ENCODE data around the gene BGN.

Gene BGN

GRCh38 chrX:153546386-153546785 is 51.6 kb downstream of the BGN start:
- Histone ChIP-seq H3K9me3 (ENCODE audit: control insufficient read depth, insufficient read depth, low read length) (no peaks in the 10 kb centered on the region), H3K4me3 (ENCODE audit: low read depth, low read length) (no peak overlapping the region), H3K9ac (ENCODE audit: low read depth, low read length) (no peak overlapping the region), H3K36me3 (ENCODE audit: control insufficient read depth, insufficient read depth, low read length) (no peaks in the 10 kb centered on the region), H3K4me1 (ENCODE audit: control insufficient read depth, insufficient read depth, low read length) (no peaks in the 10 kb centered on the region), H3K27me3 (ENCODE audit: control insufficient read depth, insufficient read depth, low read length) (no peaks in the 10 kb centered on the region)

GRCh38 chrX:153547195-153547594 is 52.4 kb downstream of the BGN start:
- Histone ChIP-seq H3K27me3 (ENCODE audit: control insufficient read depth, insufficient read depth, low read length) (no peaks in the 10 kb centered on the region), H3K36me3 (ENCODE audit: control insufficient read depth, insufficient read depth, low read length) (no peaks in the 10 kb centered on the region), H3K9me3 (ENCODE audit: control insufficient read depth, insufficient read depth, low read length) (no peaks in the 10 kb centered on the region), H3K4me1 (ENCODE audit: control insufficient read depth, insufficient read depth, low read length) (no peaks in the 10 kb centered on the region), H3K4me3 (ENCODE audit: low read depth, low read length) (no peak overlapping the region), H3K9ac (ENCODE audit: low read depth, low read length) (no peak overlapping the region)

- Histone ChIP-seq H3K27me3 (ENCODE audit: control insufficient read depth, insufficient read depth, low read length) (no peaks in the 10 kb centered on the region), H3K9ac (ENCODE audit: low read depth, low read length) (no peak overlapping the region), H3K9me3 (ENCODE audit: control insufficient read depth, insufficient read depth, low read length) (no peaks in the 10 kb centered on the region), H3K36me3 (ENCODE audit: control insufficient read depth, insufficient read depth, low read length) (no peaks in the 10 kb centered on the region), H3K4me3 (ENCODE audit: low read depth, low read length) (no peak overlapping the region), H3K4me1 (ENCODE audit: control insufficient read depth, insufficient read depth, low read length) (no peaks in the 10 kb centered on the region)
Measured at GRCh38 chrX:153549231-153549630, 54.5 kb downstream of the BGN start.

GRCh38 chrX:153549807-153550206 is 55.0 kb downstream of the BGN start:
- Histone ChIP-seq H3K4me3 (ENCODE audit: low read depth, low read length) (no peak overlapping the region), H3K9ac (ENCODE audit: low read depth, low read length) (no peak overlapping the region), H3K36me3 (ENCODE audit: control insufficient read depth, insufficient read depth, low read length) (no peaks in the 10 kb centered on the region), H3K27me3 (ENCODE audit: control insufficient read depth, insufficient read depth, low read length) (no peaks in the 10 kb centered on the region), H3K9me3 (ENCODE audit: control insufficient read depth, insufficient read depth, low read length) (no peaks in the 10 kb centered on the region), H3K4me1 (ENCODE audit: control insufficient read depth, insufficient read depth, low read length) (no peaks in the 10 kb centered on the region)

- no peaks in the 10 kb centered on the region for H3K4me1 ChIP-seq (ENCODE audit: control insufficient read depth, insufficient read depth, low read length)
- H3K9me3 ChIP-seq (ENCODE audit: control insufficient read depth, insufficient read depth, low read length): no peaks in the 10 kb centered on the region
- H3K36me3 ChIP-seq (ENCODE audit: control insufficient read depth, insufficient read depth, low read length): no peaks in the 10 kb centered on the region
- no peak overlapping the region for H3K4me3 ChIP-seq (ENCODE audit: low read depth, low read length)
- no peak overlapping the region for H3K9ac ChIP-seq (ENCODE audit: low read depth, low read length)
- H3K27me3 ChIP-seq (ENCODE audit: control insufficient read depth, insufficient read depth, low read length): no peaks in the 10 kb centered on the region
Measured at GRCh38 chrX:153551135-153551534, 56.4 kb downstream of the BGN start.

GRCh38 chrX:153554519-153555167 is 59.9 kb downstream of the BGN start:
- H3K9me3 ChIP-seq (ENCODE audit: control insufficient read depth, insufficient read depth, low read length): no peaks in the 10 kb centered on the region
- H3K36me3 ChIP-seq (ENCODE audit: control insufficient read depth, insufficient read depth, low read length): no peaks in the 10 kb centered on the region
- H3K27me3 ChIP-seq (ENCODE audit: control insufficient read depth, insufficient read depth, low read length): no peaks in the 10 kb centered on the region
- no peaks in the 10 kb centered on the region for H3K4me1 ChIP-seq (ENCODE audit: control insufficient read depth, insufficient read depth, low read length)
- H3K4me3 ChIP-seq (ENCODE audit: low read depth, low read length): no peak overlapping the region
- no peak overlapping the region for H3K9ac ChIP-seq (ENCODE audit: low read depth, low read length)

- Histone ChIP-seq H3K4me1 (ENCODE audit: control insufficient read depth, insufficient read depth, low read length) (no peaks in the 10 kb centered on the region), H3K9ac (ENCODE audit: low read depth, low read length) (no peak overlapping the region), H3K4me3 (ENCODE audit: low read depth, low read length) (no peak overlapping the region), H3K9me3 (ENCODE audit: control insufficient read depth, insufficient read depth, low read length) (no peaks in the 10 kb centered on the region), H3K36me3 (ENCODE audit: control insufficient read depth, insufficient read depth, low read length) (no peaks in the 10 kb centered on the region), H3K27me3 (ENCODE audit: control insufficient read depth, insufficient read depth, low read length) (no peaks in the 10 kb centered on the region)
Measured at GRCh38 chrX:153556767-153557166, 62.0 kb downstream of the BGN start.

GRCh38 chrX:153557618-153558355 is 63.0 kb downstream of the BGN start:
- Histone ChIP-seq H3K4me3 (ENCODE audit: low read depth, low read length) (no peak overlapping the region), H3K9ac (ENCODE audit: low read depth, low read length) (no peak overlapping the region), H3K27me3 (ENCODE audit: control insufficient read depth, insufficient read depth, low read length) (no peaks in the 10 kb centered on the region), H3K9me3 (ENCODE audit: control insufficient read depth, insufficient read depth, low read length) (no peaks in the 10 kb centered on the region), H3K4me1 (ENCODE audit: control insufficient read depth, insufficient read depth, low read length) (no peaks in the 10 kb centered on the region), H3K36me3 (ENCODE audit: control insufficient read depth, insufficient read depth, low read length) (no peaks in the 10 kb centered on the region)
